ENCODE data around the gene SUSD4.
"Not testable (repeated sequence)": the region's sequence is repeated elsewhere in the genome, so short reads cannot be mapped to it uniquely, and the experiment has no call there.

The SUSD4 gene

DNA sequence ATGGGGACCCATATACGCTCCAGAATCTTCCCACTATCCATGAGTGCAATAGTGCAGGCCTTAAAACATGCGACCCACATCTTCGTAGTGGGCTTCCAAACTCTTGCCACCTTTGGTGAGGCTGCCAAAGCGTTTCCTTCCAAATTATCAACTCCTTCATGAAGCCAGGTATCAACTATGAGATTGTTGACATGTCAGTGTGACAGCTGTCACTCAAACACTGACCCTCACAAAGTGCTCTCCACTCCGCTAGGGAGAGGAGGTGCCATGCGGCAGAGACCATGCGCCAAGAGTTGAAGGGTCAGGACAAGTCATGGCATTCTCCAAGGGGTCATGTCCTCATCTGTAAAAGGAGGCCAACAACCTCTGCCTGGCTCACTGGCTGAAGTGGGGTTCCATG, 103.3 kb downstream of the SUSD4 start:
- Histone ChIP-seq H3K9ac (ENCODE audit: low read depth in 1 of 2, low read length in 2 of 2) (no peak overlapping the region), H3K36me3 (ENCODE audit: control insufficient read depth in 1 of 2, insufficient read depth in 2 of 2, low read length in 2 of 2) (no peaks in the 10 kb centered on the region), H3K4me1 (ENCODE audit: control insufficient read depth in 1 of 2, insufficient read depth in 2 of 2, low read length in 2 of 2) (no peaks in the 10 kb centered on the region), H3K27me3 (ENCODE audit: control insufficient read depth in 1 of 2, insufficient read depth in 2 of 2, low read length in 2 of 2) (peaks cover 0 to 7% of the 10 kb centered on the region in 2 donors), H3K4me3 (ENCODE audit: low read depth in 1 of 2, low read length in 2 of 2) (no peak overlapping the region), H3K27ac (ENCODE audit: low read depth, low read length) (no peak overlapping the region), H3K9me3 (ENCODE audit: control insufficient read depth in 1 of 2, low read length in 2 of 2) (no peaks in the 10 kb centered on the region)

- Histone ChIP-seq H3K27me3 (ENCODE audit: control insufficient read depth in 1 of 2, insufficient read depth in 2 of 2, low read length in 2 of 2) (peaks cover 0 to 3% of the 10 kb centered on the region in 2 donors), H3K4me1 (ENCODE audit: control insufficient read depth in 1 of 2, insufficient read depth in 2 of 2, low read length in 2 of 2) (no peaks in the 10 kb centered on the region), H3K27ac (ENCODE audit: low read depth, low read length) (no peak overlapping the region)
These were observed 104.5 kb downstream of the SUSD4 start for GRCh38 chr1:223259462-223259861.

GRCh38 chr1:223258751-223259198, 105.2 kb downstream of the SUSD4 start:
- no peak overlapping the region for H3K27ac ChIP-seq (ENCODE audit: low read depth, low read length)
- H3K36me3 ChIP-seq (ENCODE audit: control insufficient read depth in 1 of 2, insufficient read depth in 2 of 2, low read length in 2 of 2) = no peaks in the 10 kb centered on the region
- no peak overlapping the region for H3K4me3 ChIP-seq (ENCODE audit: low read depth in 1 of 2, low read length in 2 of 2)
- H3K9me3 ChIP-seq (ENCODE audit: control insufficient read depth in 1 of 2, low read length in 2 of 2) = no peaks in the 10 kb centered on the region
- no peak overlapping the region for H3K9ac ChIP-seq (ENCODE audit: low read depth in 1 of 2, low read length in 2 of 2)
- H3K27me3 ChIP-seq (ENCODE audit: control insufficient read depth in 1 of 2, insufficient read depth in 2 of 2, low read length in 2 of 2) = peaks cover 0 to 3% of the 10 kb centered on the region in 2 donors
- no peaks in the 10 kb centered on the region for H3K4me1 ChIP-seq (ENCODE audit: control insufficient read depth in 1 of 2, insufficient read depth in 2 of 2, low read length in 2 of 2)

More at GRCh38 chr1:223259462-223259861, 104.5 kb downstream of the SUSD4 start:
- no peaks in the 10 kb centered on the region for H3K9me3 ChIP-seq (ENCODE audit: control insufficient read depth in 1 of 2, low read length in 2 of 2)
- no peak overlapping the region for H3K4me3 ChIP-seq (ENCODE audit: low read depth in 1 of 2, low read length in 2 of 2)
- H3K9ac ChIP-seq (ENCODE audit: low read depth in 1 of 2, low read length in 2 of 2) = no peak overlapping the region
- no peaks in the 10 kb centered on the region for H3K36me3 ChIP-seq (ENCODE audit: control insufficient read depth in 1 of 2, insufficient read depth in 2 of 2, low read length in 2 of 2)

DNA sequence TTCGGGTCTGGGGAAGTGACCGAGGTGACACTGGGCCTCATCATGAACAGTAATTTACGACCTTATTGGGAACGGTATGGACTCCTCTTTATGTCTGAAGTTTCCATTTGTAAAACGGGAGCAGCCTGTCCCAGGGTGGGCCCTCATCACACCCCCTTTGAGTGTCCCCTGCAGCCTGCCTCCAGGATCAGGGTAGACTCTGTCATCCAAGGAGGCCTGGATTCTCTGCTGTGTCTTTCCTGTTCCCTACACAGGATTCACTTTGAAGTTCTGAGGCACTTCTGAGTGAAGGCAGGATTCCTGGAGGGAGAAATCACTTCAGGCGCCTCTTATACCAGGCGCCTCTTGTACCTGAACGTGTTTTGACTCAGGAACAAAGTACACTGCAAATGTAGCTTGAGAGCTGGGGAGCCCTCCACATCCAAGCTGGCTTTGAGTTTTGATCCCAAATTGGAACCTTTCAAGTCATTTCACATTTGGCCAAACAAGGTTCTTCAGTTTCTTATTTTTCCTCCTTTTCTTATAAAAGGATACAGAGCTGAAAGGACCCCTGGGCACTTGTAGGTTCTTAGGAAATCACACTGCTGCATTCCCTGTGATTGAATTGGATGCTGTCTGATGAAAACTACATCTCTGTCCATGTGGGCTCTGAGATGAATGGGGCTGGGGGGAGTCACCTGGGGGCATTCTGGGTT, 106.0 kb downstream of the SUSD4 start:
- H3K9me3 ChIP-seq (ENCODE audit: control insufficient read depth in 1 of 2, low read length in 2 of 2) = no peaks in the 10 kb centered on the region
- H3K27me3 ChIP-seq (ENCODE audit: control insufficient read depth in 1 of 2, insufficient read depth in 2 of 2, low read length in 2 of 2) = peaks cover 0 to 3% of the 10 kb centered on the region in 2 donors
- H3K4me3 ChIP-seq (ENCODE audit: low read depth in 1 of 2, low read length in 2 of 2) = no peak overlapping the region
- H3K4me1 ChIP-seq (ENCODE audit: control insufficient read depth in 1 of 2, insufficient read depth in 2 of 2, low read length in 2 of 2) = no peaks in the 10 kb centered on the region
- no peak overlapping the region for H3K9ac ChIP-seq (ENCODE audit: low read depth in 1 of 2, low read length in 2 of 2)
- H3K27ac ChIP-seq (ENCODE audit: low read depth, low read length) = no peak overlapping the region
- no peaks in the 10 kb centered on the region for H3K36me3 ChIP-seq (ENCODE audit: control insufficient read depth in 1 of 2, insufficient read depth in 2 of 2, low read length in 2 of 2)

DNA sequence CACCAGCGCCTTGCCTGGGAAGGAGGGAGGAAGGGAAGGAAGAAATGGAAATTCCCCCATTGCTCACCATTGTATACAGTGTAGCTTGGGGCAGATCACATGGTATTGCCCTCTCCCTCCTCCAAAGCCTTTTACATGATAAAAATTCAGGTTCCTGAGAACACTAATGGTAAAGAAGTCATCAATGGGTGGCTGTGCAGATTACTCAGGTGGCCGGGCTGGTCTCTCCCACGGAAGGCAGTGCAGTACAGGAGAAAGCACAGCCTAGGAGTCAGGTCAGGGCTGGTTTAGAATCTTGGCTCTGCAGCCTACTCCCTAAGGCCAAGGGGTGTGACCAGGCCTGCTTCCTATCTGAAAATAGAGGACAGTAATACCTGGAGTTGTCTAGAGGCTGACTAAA, 107.9 kb downstream of the SUSD4 start:
- Histone ChIP-seq H3K27ac (ENCODE audit: low read depth, low read length) (no peak overlapping the region), H3K27me3 (ENCODE audit: control insufficient read depth in 1 of 2, insufficient read depth in 2 of 2, low read length in 2 of 2) (peaks cover 0 to 3% of the 10 kb centered on the region in 2 donors)

DNA sequence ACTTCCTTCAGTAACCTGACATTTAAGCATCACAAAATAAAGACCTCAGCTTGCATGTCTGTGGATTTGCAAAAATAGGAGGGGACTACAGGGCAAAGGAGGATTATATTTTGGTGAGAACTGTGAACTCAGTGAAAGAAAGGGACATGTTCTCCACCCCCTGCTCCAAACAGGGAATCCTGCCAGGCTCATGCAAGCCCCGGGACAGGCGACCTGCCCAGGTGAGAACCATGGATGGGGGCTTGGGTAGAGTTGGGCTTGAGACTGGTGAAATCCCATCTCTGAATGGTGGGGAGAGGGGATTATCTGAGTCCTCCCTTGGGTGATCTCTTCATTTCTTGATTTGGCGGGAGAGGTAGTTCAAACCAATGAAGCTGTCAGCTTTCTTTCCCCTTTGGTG, 110.1 kb downstream of the SUSD4 start:
- Histone ChIP-seq H3K4me3 (ENCODE audit: low read depth in 1 of 2, low read length in 2 of 2) (no peak overlapping the region), H3K27me3 (ENCODE audit: control insufficient read depth in 1 of 2, insufficient read depth in 2 of 2, low read length in 2 of 2) (peaks cover 0 to 3% of the 10 kb centered on the region in 2 donors), H3K9me3 (ENCODE audit: control insufficient read depth in 1 of 2, low read length in 2 of 2) (no peaks in the 10 kb centered on the region), H3K4me1 (ENCODE audit: control insufficient read depth in 1 of 2, insufficient read depth in 2 of 2, low read length in 2 of 2) (peaks cover 1 to 8% of the 10 kb centered on the region in 2 donors), H3K36me3 (ENCODE audit: control insufficient read depth in 1 of 2, insufficient read depth in 2 of 2, low read length in 2 of 2) (no peaks in the 10 kb centered on the region), H3K27ac (ENCODE audit: low read depth, low read length) (no peak overlapping the region), H3K9ac (ENCODE audit: low read depth in 1 of 2, low read length in 2 of 2) (no peak overlapping the region)

More for the DNA sequence above, 107.9 kb downstream of the SUSD4 start:
- Histone ChIP-seq H3K4me1 (ENCODE audit: control insufficient read depth in 1 of 2, insufficient read depth in 2 of 2, low read length in 2 of 2) (no peaks in the 10 kb centered on the region), H3K36me3 (ENCODE audit: control insufficient read depth in 1 of 2, insufficient read depth in 2 of 2, low read length in 2 of 2) (no peaks in the 10 kb centered on the region), H3K9me3 (ENCODE audit: control insufficient read depth in 1 of 2, low read length in 2 of 2) (no peaks in the 10 kb centered on the region), H3K4me3 (ENCODE audit: low read depth in 1 of 2, low read length in 2 of 2) (no peak overlapping the region), H3K9ac (ENCODE audit: low read depth in 1 of 2, low read length in 2 of 2) (no peak overlapping the region)

DNA sequence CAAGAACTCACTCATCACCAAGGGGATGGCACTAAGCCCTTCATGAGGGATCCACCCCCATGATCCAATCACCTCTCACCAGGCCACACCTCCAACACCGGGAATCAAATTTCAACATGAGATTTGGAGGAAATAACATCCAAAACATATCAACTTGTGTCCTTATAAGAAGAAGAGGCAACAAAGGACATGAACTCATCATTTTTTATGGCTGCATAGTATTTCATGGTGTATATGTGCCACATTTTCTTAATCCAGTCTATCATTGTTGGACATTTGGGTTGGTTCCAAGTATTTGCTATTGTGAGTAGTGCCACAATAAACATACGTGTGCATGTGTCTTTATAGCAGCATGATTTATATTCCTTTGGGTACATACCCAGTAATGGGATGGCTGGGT, 112.6 kb downstream of the SUSD4 start:
- not testable (repeated sequence) for H3K9me3 ChIP-seq (ENCODE audit: control insufficient read depth in 1 of 2, low read length in 2 of 2); H3K36me3 ChIP-seq (ENCODE audit: control insufficient read depth in 1 of 2, insufficient read depth in 2 of 2, low read length in 2 of 2); H3K4me3 ChIP-seq (ENCODE audit: low read depth in 1 of 2, low read length in 2 of 2); H3K9ac ChIP-seq (ENCODE audit: low read depth in 1 of 2, low read length in 2 of 2); H3K27ac ChIP-seq (ENCODE audit: low read depth, low read length); H3K27me3 ChIP-seq (ENCODE audit: control insufficient read depth in 1 of 2, insufficient read depth in 2 of 2, low read length in 2 of 2)
- peaks cover 6 to 19% of the 10 kb centered on the region in 2 donors for H3K4me1 ChIP-seq (ENCODE audit: control insufficient read depth in 1 of 2, insufficient read depth in 2 of 2, low read length in 2 of 2)

DNA sequence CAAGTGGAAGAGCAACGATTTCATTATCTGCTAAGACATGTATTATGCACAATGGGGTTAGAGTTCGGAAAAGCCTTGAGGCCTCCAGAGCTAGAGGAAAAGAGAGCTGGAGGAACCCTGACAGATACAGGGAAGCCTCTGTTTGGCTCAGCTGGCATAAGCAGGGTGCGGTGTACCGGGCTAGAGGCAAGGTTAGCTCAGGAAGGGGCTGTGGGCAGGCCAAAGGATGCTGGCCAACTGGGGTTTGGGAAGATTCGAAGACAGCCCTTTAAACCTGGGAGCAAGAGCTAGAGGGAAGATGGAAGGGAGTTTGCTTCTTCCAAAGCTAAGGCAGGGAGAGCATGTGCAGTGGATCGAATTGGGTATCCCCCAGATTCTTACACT, 113.4 kb downstream of the SUSD4 start:
- Histone ChIP-seq H3K27ac (ENCODE audit: low read depth, low read length) (no peak overlapping the region), H3K9me3 (ENCODE audit: control insufficient read depth in 1 of 2, low read length in 2 of 2) (no peaks in the 10 kb centered on the region), H3K4me1 (ENCODE audit: control insufficient read depth in 1 of 2, insufficient read depth in 2 of 2, low read length in 2 of 2) (peaks cover 6 to 19% of the 10 kb centered on the region in 2 donors), H3K9ac (ENCODE audit: low read depth in 1 of 2, low read length in 2 of 2) (no peak overlapping the region), H3K27me3 (ENCODE audit: control insufficient read depth in 1 of 2, insufficient read depth in 2 of 2, low read length in 2 of 2) (no peaks in the 10 kb centered on the region), H3K4me3 (ENCODE audit: low read depth in 1 of 2, low read length in 2 of 2) (no peak overlapping the region), H3K36me3 (ENCODE audit: control insufficient read depth in 1 of 2, insufficient read depth in 2 of 2, low read length in 2 of 2) (no peaks in the 10 kb centered on the region)

GRCh38 chr1:223249854-223250631, 113.9 kb downstream of the SUSD4 start:
- Histone ChIP-seq H3K4me1 (ENCODE audit: control insufficient read depth in 1 of 2, insufficient read depth in 2 of 2, low read length in 2 of 2) (peaks cover 6 to 19% of the 10 kb centered on the region in 2 donors), H3K36me3 (ENCODE audit: control insufficient read depth in 1 of 2, insufficient read depth in 2 of 2, low read length in 2 of 2) (no peaks in the 10 kb centered on the region), H3K4me3 (ENCODE audit: low read depth in 1 of 2, low read length in 2 of 2) (no peak overlapping the region), H3K9me3 (ENCODE audit: control insufficient read depth in 1 of 2, low read length in 2 of 2) (no peaks in the 10 kb centered on the region), H3K9ac (ENCODE audit: low read depth in 1 of 2, low read length in 2 of 2) (no peak overlapping the region), H3K27ac (ENCODE audit: low read depth, low read length) (no peak overlapping the region), H3K27me3 (ENCODE audit: control insufficient read depth in 1 of 2, insufficient read depth in 2 of 2, low read length in 2 of 2) (no peaks in the 10 kb centered on the region)

GRCh38 chr1:223248770-223249140, 115.2 kb downstream of the SUSD4 start:
- H3K36me3 ChIP-seq (ENCODE audit: control insufficient read depth in 1 of 2, insufficient read depth in 2 of 2, low read length in 2 of 2) = no peaks in the 10 kb centered on the region
- no peaks in the 10 kb centered on the region for H3K27me3 ChIP-seq (ENCODE audit: control insufficient read depth in 1 of 2, insufficient read depth in 2 of 2, low read length in 2 of 2)
- no peak overlapping the region for H3K9ac ChIP-seq (ENCODE audit: low read depth in 1 of 2, low read length in 2 of 2)
- H3K4me1 ChIP-seq (ENCODE audit: control insufficient read depth in 1 of 2, insufficient read depth in 2 of 2, low read length in 2 of 2) = peaks cover 6 to 19% of the 10 kb centered on the region in 2 donors
- H3K9me3 ChIP-seq (ENCODE audit: control insufficient read depth in 1 of 2, low read length in 2 of 2) = no peaks in the 10 kb centered on the region
- H3K4me3 ChIP-seq (ENCODE audit: low read depth in 1 of 2, low read length in 2 of 2) = no peak overlapping the region
- H3K27ac ChIP-seq (ENCODE audit: low read depth, low read length) = no peak overlapping the region
